Hepatocyte (in vitro differentiated cells): ENCODE measurements around the gene SAXO2. TPM values are rescaled to one million over a fixed set of nuclear protein-coding genes. Genes with fewer than 3 reads are reported as not detected.
"Not testable (repeated sequence)": the region's sequence is repeated elsewhere in the genome, so short reads cannot be mapped to it uniquely, and the experiment has no call there.

Experiments
- DNase-seq: peaks from one replicate; pipeline ENCODE4 v3.0.0-alpha.2; 2016; ENCODE audit warnings: low spot score
- H2AFZ ChIP-seq: fragments of 200-600 bp; sonication (generic); 2 replicates; pipeline ENCODE4 v1.6.0; 2016; ENCODE audit warnings: antibody characterized with exemption, mild to moderate bottlenecking
- H3K27ac ChIP-seq: fragments of 200-600 bp; sonication (generic); 2 replicates; pipeline ENCODE4 v1.5.1; 2016; ENCODE audit warnings: mild to moderate bottlenecking
- H3K27me3 ChIP-seq: fragments of 200-600 bp; sonication (generic); 2 replicates; pipeline ENCODE4 v1.6.1; 2016
- H3K36me3 ChIP-seq: fragments of 200-600 bp; sonication (generic); replicated peaks from 2 replicates; pipeline ENCODE4 v1.5.1; 2016; ENCODE audit warnings: low read depth; ENCODE audit not compliant: insufficient read depth
- H3K4me1 ChIP-seq: fragments of 200-600 bp; sonication (generic); 2 replicates; pipeline ENCODE4 v1.5.1; 2016; ENCODE audit warnings: mild to moderate bottlenecking, moderate library complexity; ENCODE audit not compliant: insufficient read depth
- H3K4me2 ChIP-seq: fragments of 200-600 bp; sonication (generic); 2 replicates; pipeline ENCODE4 v1.6.0; 2016
- H3K4me3 ChIP-seq: fragments of 200-600 bp; sonication (generic); 2 replicates; pipeline ENCODE4 v1.5.1; 2016; ENCODE audit warnings: mild to moderate bottlenecking
- H3K79me2 ChIP-seq: fragments of 200-600 bp; sonication (generic); 2 replicates; pipeline ENCODE4 v1.6.0; 2017; ENCODE audit warnings: mild to moderate bottlenecking
- H3K9me2 ChIP-seq: fragments of 200-600 bp; sonication (generic); replicated peaks from 2 replicates; pipeline ENCODE4 v1.6.0; 2017; ENCODE audit warnings: mild to moderate bottlenecking; ENCODE audit not compliant: insufficient read depth
- H3K9me3 ChIP-seq: fragments of 200-600 bp; sonication (generic); 2 replicates; pipeline ENCODE4 v1.5.1; 2016; ENCODE audit warnings: low read depth, mild to moderate bottlenecking
- H4K20me1 ChIP-seq: fragments of 200-600 bp; sonication (generic); 2 replicates; pipeline ENCODE4 v1.6.0; 2016; ENCODE audit warnings: mild to moderate bottlenecking; ENCODE audit not compliant: insufficient read depth, poor library complexity, severe bottlenecking
- EZH2 ChIP-seq: fragments of 200-600 bp; sonication (generic); IDR thresholded peaks from 2 replicates; pipeline ENCODE4 v1.6.1; 2016; ENCODE audit warnings: antibody characterized with exemption, mild to moderate bottlenecking, borderline replicate concordance
- EZH2phosphoT487 ChIP-seq: fragments of 200-600 bp; sonication (generic); IDR thresholded peaks from one replicate; pipeline ENCODE4 v1.6.1; 2018; ENCODE audit warnings: antibody characterized with exemption, mild to moderate bottlenecking, low read depth, moderate library complexity; ENCODE audit not compliant: unreplicated experiment, severe bottlenecking
- WGBS: methylation state at CpG from one replicate; pipeline ENCODE4 v1.1.6; 2016; ENCODE audit warnings: low lambda C conversion rate; ENCODE audit errors: missing lambda C conversion rate; 5-methylcytosine and 5-hydroxymethylcytosine counted together
- polyA plus RNA-seq: library from polyadenylated mRNA; unstranded; fragments of >200 nt; fragmentation: Nextera tagmentation; extraction: Ambion mirVana; gene quantifications from 2 replicates; pipeline ENCODE4 v1.2.1, GENCODE V29; 2016
- total RNA-seq: library from RNA; depleted of rRNA; stranded (reverse); fragments of >200 nt; gene quantifications from 2 replicates; pipeline ENCODE4 v1.2.3, GENCODE V29; 2014
- TF ChIP-seq, protein P1 (sequence below): fragments of 200-600 bp; sonication (generic); IDR thresholded peaks from 2 replicates; pipeline ENCODE4 v1.5.1; 2016; ENCODE audit warnings: antibody characterized with exemption, mild to moderate bottlenecking; ENCODE audit not compliant: poor library complexity

Gene SAXO2
- total and polyA plus RNA-seq, 2 experiments from 2014 or later = 2.0 to 2.3 TPM

DNA sequence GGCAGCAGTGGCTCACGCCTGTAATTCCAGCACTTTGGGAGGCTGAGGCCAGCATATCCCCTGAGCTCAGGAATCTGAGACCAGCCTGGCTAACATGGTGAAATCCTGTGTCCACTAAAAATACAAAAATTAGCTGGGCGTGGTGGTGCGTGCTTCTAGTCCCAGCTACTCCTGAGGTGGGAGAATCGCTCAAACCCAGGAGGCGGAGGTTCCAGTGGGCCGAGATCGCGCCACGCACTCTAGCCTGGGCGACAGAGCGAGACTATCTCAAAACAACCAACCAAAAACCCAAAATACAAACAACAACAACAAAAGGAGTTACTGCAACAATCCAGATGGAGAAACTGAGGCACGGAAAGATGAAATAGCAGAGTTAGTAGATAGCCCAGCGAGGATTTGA, 35.4 kb downstream of the SAXO2 start:
- H3K4me1 ChIP-seq = no peaks in the 10 kb centered on the region

DNA sequence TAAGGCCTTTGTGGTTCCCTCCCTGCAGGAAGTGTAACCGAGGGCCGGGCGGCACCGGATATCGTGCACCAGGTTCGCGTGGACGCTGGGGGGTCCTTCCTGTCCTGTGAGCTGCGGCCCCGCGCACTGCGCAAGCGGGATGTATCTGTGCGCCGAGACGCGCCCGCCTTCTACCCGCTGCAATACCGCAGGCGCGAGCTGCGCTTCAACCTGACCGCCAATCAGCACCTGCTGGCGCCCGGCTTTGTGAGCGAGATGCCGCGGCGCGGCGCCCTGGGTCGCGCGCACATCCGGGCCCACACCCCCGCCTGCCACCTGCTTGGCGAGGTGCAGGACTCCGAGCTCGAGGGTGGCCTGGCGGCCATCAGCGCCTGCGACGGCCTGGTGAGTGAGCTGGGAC, 35.9 kb downstream of the SAXO2 start:
- H2AFZ ChIP-seq = no peak overlapping the region
- whole genome bisulfite sequencing = 97% methylated on average over 44 of the region's 44 CpGs
- no peak for DNase-seq

More for the DNA sequence above, 35.4 kb downstream of the SAXO2 start:
- no peak for DNase-seq
- Histone ChIP-seq H3K9me2 (no peaks in the 10 kb centered on the region), H3K79me2 (no peaks in the 10 kb centered on the region), H3K4me3 (no peak overlapping the region), H3K27me3 (no peaks in the 10 kb centered on the region), H4K20me1 (no peaks in the 10 kb centered on the region), H3K36me3 (no peaks in the 10 kb centered on the region), H3K4me2 (no peak overlapping the region), H3K27ac (no peak overlapping the region), H3K9me3 (no peaks in the 10 kb centered on the region), H2AFZ (no peak overlapping the region)
- TF ChIP-seq EZH2 = no peak
- TF ChIP-seq, protein P1, sequence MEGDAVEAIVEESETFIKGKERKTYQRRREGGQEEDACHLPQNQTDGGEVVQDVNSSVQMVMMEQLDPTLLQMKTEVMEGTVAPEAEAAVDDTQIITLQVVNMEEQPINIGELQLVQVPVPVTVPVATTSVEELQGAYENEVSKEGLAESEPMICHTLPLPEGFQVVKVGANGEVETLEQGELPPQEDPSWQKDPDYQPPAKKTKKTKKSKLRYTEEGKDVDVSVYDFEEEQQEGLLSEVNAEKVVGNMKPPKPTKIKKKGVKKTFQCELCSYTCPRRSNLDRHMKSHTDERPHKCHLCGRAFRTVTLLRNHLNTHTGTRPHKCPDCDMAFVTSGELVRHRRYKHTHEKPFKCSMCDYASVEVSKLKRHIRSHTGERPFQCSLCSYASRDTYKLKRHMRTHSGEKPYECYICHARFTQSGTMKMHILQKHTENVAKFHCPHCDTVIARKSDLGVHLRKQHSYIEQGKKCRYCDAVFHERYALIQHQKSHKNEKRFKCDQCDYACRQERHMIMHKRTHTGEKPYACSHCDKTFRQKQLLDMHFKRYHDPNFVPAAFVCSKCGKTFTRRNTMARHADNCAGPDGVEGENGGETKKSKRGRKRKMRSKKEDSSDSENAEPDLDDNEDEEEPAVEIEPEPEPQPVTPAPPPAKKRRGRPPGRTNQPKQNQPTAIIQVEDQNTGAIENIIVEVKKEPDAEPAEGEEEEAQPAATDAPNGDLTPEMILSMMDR = no peak
- no peak for TF ChIP-seq EZH2phosphoT487
- WGBS = 98% methylated on average over 13 of the region's 13 CpGs

DNA sequence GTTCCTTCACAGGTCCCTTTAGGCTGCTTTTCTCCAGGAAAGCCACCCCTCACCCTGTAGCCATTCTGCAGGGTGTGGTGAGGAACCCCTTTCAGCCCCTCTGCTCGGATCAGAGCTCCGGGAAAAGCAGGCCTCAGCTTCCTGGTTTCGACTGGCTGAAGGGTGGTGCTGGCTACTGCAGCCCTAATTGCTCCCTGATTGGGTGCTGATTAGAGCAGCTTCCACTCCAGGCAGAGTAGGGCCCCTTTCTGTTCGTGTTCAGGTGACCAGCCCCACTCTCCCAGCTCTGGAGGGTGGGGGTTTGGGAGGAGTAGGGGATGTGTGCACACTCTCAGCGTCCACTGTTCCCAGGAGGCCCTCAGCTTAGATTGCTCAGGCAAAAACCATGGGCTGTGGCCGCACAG, 36.9 kb downstream of the SAXO2 start:
- H3K4me2 ChIP-seq, DNase-seq, H3K27me3 ChIP-seq, H3K4me3 ChIP-seq, H3K79me2 ChIP-seq, H4K20me1 ChIP-seq, H3K4me1 ChIP-seq, H3K9me3 ChIP-seq, H3K9me2 ChIP-seq, H3K36me3 ChIP-seq: not testable (repeated sequence)
- 51% methylated on average over 3 of the region's 6 CpGs for WGBS
- peak overlapping the region; percentile 57 for H3K27ac ChIP-seq
- peak overlapping the region; percentile 66 for H2AFZ ChIP-seq

More for the DNA sequence above, 35.9 kb downstream of the SAXO2 start:
- Histone ChIP-seq H3K4me1 (no peaks in the 10 kb centered on the region), H3K4me2 (no peak overlapping the region), H3K9me2 (no peaks in the 10 kb centered on the region), H4K20me1 (no peaks in the 10 kb centered on the region), H3K27ac (no peak overlapping the region), H3K27me3 (no peaks in the 10 kb centered on the region), H3K4me3 (no peak overlapping the region), H3K9me3 (no peaks in the 10 kb centered on the region), H3K36me3 (no peaks in the 10 kb centered on the region), H3K79me2 (no peaks in the 10 kb centered on the region)
- no peak for TF ChIP-seq EZH2phosphoT487
- TF ChIP-seq EZH2 = no peak
- TF ChIP-seq, protein P1 = no peak

DNA sequence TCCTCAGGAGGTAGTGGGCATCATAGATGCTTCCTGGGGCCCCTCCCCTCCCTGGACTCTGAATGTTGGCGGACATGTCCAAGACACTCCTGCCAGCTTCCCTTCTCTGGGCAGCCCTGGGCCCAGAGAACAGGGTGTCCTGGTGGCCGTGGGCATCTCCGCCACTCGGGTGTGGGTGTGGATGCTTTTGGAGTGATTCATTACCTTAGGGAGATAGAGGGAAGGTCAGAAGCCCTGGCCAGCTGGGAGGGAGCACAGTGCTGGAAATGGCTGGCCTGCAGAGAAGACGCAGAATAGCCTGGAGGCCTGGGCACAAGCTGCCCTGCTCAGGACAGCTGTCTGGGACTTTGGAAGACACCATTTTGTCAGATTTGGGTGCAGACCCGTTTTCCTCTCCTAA, 37.7 kb downstream of the SAXO2 start:
- H3K27ac ChIP-seq, H3K9me3 ChIP-seq, H2AFZ ChIP-seq, H3K27me3 ChIP-seq, H3K4me3 ChIP-seq, H3K9me2 ChIP-seq, H3K4me1 ChIP-seq, H3K36me3 ChIP-seq, H4K20me1 ChIP-seq, H3K4me2 ChIP-seq, H3K79me2 ChIP-seq, DNase-seq: not testable (repeated sequence)
- 72% methylated on average over 6 of the region's 6 CpGs for WGBS

DNA sequence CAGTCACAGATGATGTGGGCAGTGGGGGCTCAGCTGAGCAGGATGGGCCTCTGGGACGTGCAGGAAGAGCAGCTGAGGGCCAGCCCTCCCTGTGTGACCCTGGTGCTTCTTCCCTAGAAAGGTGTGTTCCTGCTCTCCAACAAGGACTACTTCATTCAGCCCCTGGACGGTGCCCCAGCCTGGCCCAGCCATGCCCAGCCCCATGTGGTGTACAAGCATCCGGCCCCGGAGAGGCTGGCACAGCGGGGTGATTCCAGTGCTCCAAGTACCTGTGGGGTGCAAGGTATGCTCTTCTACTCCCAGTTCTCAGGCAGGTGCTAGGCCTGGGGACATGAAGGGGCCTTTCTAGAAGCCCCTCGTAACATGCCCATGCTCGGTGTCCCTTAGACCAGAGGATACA, 38.3 kb downstream of the SAXO2 start:
- no peak overlapping the region for H3K4me2 ChIP-seq
- no peak overlapping the region for H3K27ac ChIP-seq
- H2AFZ ChIP-seq = no peak overlapping the region
- DNase-seq = no peak
- H3K36me3 ChIP-seq = no peaks in the 10 kb centered on the region
- no peaks in the 10 kb centered on the region for H4K20me1 ChIP-seq
- 92% methylated on average over 7 of the region's 7 CpGs for WGBS
- no peak overlapping the region for H3K4me3 ChIP-seq
- H3K79me2 ChIP-seq = no peaks in the 10 kb centered on the region
- H3K9me3 ChIP-seq = no peaks in the 10 kb centered on the region
- H3K27me3 ChIP-seq = no peaks in the 10 kb centered on the region
- H3K4me1 ChIP-seq = no peaks in the 10 kb centered on the region
- TF ChIP-seq, protein P1 = no peak
- no peak for TF ChIP-seq EZH2phosphoT487
- no peaks in the 10 kb centered on the region for H3K9me2 ChIP-seq
